ENCODE data around the gene INTS6L. TPM values are rescaled to one million over a fixed set of nuclear protein-coding genes. Genes with fewer than 3 reads are reported as not detected.

Gene INTS6L, protein sequence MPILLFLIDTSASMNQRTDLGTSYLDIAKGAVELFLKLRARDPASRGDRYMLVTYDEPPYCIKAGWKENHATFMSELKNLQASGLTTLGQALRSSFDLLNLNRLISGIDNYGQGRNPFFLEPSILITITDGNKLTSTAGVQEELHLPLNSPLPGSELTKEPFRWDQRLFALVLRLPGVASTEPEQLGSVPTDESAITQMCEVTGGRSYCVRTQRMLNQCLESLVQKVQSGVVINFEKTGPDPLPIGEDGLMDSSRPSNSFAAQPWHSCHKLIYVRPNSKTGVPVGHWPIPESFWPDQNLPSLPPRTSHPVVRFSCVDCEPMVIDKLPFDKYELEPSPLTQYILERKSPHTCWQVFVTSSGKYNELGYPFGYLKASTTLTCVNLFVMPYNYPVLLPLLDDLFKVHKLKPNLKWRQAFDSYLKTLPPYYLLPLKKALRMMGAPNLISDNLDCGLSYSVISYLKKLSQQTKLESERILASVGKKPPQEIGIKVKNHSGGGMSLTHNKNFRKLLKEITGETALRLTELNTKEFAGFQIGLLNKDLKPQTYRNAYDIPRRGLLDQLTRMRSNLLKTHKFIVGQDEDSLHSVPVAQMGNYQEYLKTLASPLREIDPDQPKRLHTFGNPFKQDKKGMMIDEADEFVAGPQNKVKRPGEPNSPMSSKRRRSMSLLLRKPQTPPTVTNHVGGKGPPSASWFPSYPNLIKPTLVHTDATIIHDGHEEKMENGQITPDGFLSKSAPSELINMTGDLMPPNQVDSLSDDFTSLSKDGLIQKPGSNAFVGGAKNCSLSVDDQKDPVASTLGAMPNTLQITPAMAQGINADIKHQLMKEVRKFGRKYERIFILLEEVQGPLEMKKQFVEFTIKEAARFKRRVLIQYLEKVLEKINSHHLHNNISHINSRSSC
- 32.3 TPM for total RNA-seq
- 5.9 TPM for polyA plus RNA-seq

DNA sequence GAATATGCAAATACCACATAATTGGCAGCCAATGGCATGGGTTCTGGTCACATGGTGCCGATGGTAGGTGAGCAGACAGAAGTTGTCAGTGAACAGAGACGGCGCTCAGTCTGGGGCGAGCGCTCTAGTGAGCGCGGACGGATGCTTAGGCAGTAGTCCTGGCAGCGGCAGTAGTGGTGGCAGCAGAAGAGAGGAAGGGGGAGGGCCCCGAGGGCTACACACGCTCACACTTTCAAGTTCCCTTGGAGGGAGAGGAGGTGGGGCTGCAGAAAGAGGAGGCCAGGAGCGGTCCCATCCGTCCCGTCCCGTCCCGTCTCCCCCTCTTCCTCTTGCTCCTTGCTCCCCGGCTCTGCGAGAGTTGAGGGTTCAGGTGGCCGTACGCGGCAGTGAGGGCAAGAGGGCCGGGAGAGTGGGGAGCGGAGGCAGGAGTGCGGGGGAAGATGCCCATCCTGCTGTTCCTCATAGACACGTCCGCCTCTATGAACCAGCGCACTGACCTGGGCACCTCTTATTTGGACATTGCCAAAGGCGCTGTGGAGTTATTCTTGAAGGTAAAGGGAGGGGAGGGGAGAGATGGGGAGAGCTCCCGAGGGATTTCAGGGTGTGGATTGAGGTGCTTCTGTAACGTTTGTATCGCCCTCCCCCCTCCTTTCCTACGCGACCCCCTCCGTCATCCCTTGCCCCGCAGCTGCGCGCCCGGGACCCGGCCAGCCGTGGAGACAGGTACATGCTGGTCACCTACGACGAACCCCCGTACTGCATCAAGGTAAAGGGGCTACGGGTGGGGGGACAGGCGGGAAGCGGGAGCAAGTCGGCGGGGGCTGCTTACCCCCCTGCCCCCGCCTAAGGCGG lies at the start of gene INTS6L:
TSS of gene INTS6L (plus strand) at position 108 of the 852 bp plus-strand sequence. CDS start at position 441, 333 bp downstream.
- peak within 1 kb of the TSS; percentile 96 for H3K27ac ChIP-seq (ENCODE audit: low read depth)
- H3K4me3 ChIP-seq (ENCODE audit: low read depth, low read length): peak within 1 kb of the TSS; percentile 53
- WGBS: under 1% methylated on average over 50 of the region's 50 CpGs
- H3K36me3 ChIP-seq (ENCODE audit: insufficient read depth): no peaks in the 10 kb centered on the region
- H3K4me1 ChIP-seq (ENCODE audit: insufficient read depth): no peaks in the 10 kb centered on the region
- DNase-seq (ENCODE audit: extremely low spot score): peak; percentile 75

DNA sequence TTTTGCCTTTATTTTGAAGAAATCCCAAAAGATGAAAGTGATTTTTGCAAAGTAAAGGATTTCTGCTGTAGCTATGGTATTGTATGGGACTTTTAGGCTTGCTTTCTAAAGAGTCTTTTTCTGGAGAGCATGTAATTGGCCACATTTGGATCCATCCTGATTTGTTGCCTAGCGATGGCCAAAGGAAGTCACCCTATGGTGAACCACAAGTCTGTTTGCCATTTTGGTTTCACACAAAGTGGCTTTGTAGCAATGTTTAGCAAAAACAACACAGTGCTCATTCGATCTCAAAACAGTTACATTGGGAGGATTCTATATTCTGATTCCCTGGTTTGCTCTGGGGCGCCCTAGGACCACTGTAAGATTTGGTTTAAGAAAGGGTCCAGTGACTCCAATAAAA lies 44.1 kb upstream of the INTS6L start:
- DNase-seq (ENCODE audit: extremely low spot score): no peak
- 56% methylated on average over 3 of the region's 3 CpGs for WGBS
- Histone ChIP-seq H3K36me3 (ENCODE audit: insufficient read depth) (no peaks in the 10 kb centered on the region), H3K27ac (ENCODE audit: low read depth) (no peak overlapping the region), H3K4me1 (ENCODE audit: insufficient read depth) (no peaks in the 10 kb centered on the region), H3K4me3 (ENCODE audit: low read depth, low read length) (no peak overlapping the region)

DNA sequence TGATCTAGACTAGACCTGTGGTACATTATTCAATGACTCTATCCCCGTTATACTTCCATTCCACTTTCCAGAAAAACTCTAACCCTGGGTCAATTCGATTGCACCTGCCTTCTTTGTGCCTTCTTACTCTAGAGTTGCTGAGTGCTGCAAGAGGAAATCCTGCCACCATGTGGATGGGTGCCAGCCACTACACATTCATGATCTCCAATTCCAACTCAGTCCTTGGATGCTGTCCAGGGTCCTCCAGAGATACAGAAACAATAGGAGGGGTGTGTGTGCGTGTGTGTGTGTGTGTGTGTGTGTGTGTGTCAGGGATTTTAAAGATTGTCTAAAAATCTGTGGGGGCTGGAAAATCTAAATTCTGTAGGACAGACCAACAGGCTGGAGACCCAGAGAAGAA lies 42.9 kb upstream of the INTS6L start:
- no peaks in the 10 kb centered on the region for H3K4me1 ChIP-seq (ENCODE audit: insufficient read depth)
- H3K36me3 ChIP-seq (ENCODE audit: insufficient read depth): no peaks in the 10 kb centered on the region
- H3K4me3 ChIP-seq (ENCODE audit: low read depth, low read length): no peak overlapping the region
- H3K27ac ChIP-seq (ENCODE audit: low read depth): no peak overlapping the region
- DNase-seq (ENCODE audit: extremely low spot score): no peak
- 5% methylated on average over 3 of the region's 3 CpGs for WGBS

DNA sequence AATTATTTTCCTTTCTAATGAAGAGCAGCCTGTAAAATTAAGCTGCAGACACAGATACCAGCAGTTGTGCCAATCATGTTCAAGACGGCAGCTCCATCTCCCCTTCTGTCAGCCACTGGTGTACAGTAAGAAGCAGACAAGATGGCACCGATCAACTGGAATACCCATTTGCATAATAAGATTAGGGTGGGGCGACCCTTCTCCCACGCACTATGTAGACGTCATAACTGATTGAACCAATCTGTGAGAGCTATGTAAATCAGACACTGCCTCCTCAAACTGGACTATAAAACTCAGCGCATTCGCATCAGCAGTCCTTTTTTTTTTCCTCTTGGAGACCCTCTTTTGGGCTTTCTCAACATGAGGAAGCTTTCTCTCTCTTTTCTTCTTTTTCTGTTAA lies 40.4 kb upstream of the INTS6L start:
- DNase-seq (ENCODE audit: extremely low spot score): no peak
- H3K36me3 ChIP-seq (ENCODE audit: insufficient read depth): no peaks in the 10 kb centered on the region
- no peak overlapping the region for H3K4me3 ChIP-seq (ENCODE audit: low read depth, low read length)
- no peak overlapping the region for H3K27ac ChIP-seq (ENCODE audit: low read depth)
- no peaks in the 10 kb centered on the region for H3K4me1 ChIP-seq (ENCODE audit: insufficient read depth)
- 73% methylated on average over 7 of the region's 7 CpGs for WGBS

DNA sequence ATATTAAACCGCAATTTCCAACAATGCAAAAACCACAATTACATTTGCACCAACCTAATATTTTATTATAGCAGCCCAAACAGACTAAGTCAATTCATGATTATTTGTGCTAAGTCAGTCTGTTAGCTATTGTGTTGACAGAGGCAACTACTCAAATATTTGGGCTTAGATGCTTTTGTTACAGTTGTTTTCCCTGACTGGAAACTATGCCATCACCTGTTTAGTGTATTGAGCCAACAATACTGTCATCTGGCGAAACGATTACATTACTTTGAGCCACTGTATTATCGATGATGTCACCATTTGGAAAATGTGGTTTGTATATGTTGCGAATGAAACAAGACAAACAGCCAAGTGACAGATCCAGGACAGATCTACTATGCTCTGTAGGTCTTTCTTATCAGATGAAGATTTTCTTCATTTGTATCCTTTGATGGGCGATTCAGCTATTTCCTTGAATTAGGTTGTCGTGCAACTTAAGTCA lies 38.7 kb upstream of the INTS6L start:
- WGBS: 82% methylated on average over 7 of the region's 7 CpGs
- H3K36me3 ChIP-seq (ENCODE audit: insufficient read depth): no peaks in the 10 kb centered on the region
- no peak for DNase-seq (ENCODE audit: extremely low spot score)
- H3K4me1 ChIP-seq (ENCODE audit: insufficient read depth): no peaks in the 10 kb centered on the region
- no peak overlapping the region for H3K27ac ChIP-seq (ENCODE audit: low read depth)
- H3K4me3 ChIP-seq (ENCODE audit: low read depth, low read length): no peak overlapping the region

DNA sequence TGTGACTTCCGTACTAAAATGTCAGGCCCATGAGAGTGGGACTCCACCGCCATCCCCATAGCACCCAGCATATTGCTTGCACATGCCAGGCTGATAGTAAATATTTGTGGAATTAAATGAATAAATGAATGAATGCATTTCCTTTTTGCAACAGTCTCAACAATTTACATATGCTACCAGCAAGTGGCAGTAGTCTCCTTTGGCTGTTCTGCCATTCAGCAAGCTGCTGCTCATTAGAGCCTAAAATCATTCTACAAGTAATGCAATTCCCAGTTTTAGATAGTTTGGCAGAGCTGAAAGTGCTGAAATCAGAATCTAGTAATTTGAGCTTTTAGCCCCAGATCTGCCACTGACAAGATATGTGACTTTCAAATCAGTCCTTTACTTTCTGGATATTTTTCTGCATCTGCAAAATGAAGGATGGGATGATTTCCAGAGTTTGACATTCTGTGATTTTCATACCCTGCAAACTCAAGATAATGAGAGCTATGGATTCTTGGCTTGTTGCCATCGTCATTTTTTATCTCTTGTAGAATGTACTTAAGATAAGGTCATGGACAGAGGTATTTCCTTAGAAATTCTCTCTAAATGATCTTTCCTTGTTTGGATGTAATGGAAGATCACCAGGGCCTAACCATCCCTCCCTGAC lies 35.7 kb upstream of the INTS6L start:
- DNase-seq (ENCODE audit: extremely low spot score): no peak
- 10% methylated on average over 3 of the region's 3 CpGs for WGBS
- Histone ChIP-seq H3K4me3 (ENCODE audit: low read depth, low read length) (no peak overlapping the region), H3K27ac (ENCODE audit: low read depth) (no peak overlapping the region), H3K36me3 (ENCODE audit: insufficient read depth) (no peaks in the 10 kb centered on the region), H3K4me1 (ENCODE audit: insufficient read depth) (no peaks in the 10 kb centered on the region)

DNA sequence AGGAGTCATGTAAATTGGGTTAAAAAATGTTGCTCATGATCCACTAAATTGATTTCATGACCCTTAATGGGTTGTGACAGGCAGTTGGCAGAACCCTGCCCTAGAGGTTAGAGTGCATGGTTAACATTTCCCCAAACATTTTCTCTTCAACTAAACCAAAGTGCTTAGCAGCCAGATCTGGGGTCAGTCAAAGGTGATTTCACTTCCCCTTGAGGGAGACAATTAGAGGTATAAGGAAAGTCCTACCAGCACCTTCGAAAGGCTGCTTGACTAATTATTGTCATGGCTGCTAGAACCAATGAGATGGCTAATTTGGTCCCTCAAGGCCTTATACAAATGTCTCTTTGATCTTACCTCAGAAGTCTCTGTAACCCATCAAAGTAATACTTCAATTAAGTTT lies 30.9 kb upstream of the INTS6L start:
- no peak for DNase-seq (ENCODE audit: extremely low spot score)
- Histone ChIP-seq H3K27ac (ENCODE audit: low read depth) (no peak overlapping the region), H3K4me3 (ENCODE audit: low read depth, low read length) (no peak overlapping the region), H3K4me1 (ENCODE audit: insufficient read depth) (no peaks in the 10 kb centered on the region), H3K36me3 (ENCODE audit: insufficient read depth) (no peaks in the 10 kb centered on the region)
- WGBS: 91% methylated on average over 1 of the region's 1 CpG

DNA sequence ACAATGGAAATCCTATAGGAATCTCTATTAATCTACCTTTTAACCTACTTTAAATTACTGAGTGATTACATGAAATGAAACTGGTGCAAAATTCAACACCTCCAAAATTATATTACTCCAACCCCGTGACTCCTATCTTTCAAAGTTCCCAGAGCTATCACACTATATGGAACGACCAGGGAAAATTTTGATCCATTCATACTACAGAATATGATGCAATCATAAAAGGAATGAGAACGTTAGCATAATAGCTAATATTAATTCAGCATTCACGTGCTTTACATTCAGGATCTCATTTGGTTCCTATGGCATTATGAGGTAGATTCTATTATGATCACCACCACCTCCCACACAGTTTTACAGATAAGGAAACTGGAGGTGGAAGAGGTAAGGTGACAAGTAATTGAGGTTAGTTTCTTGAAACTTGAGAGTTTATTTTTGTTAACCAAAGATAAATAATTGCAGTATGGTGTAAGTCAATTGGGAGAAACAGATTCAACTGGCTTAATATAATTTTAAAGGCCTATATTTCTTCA lies 29.4 kb upstream of the INTS6L start:
- no peaks in the 10 kb centered on the region for H3K4me1 ChIP-seq (ENCODE audit: insufficient read depth)
- no peak overlapping the region for H3K27ac ChIP-seq (ENCODE audit: low read depth)
- H3K36me3 ChIP-seq (ENCODE audit: insufficient read depth): no peaks in the 10 kb centered on the region
- DNase-seq (ENCODE audit: extremely low spot score): no peak
- 84% methylated on average over 4 of the region's 4 CpGs for WGBS
- H3K4me3 ChIP-seq (ENCODE audit: low read depth, low read length): no peak overlapping the region

DNA sequence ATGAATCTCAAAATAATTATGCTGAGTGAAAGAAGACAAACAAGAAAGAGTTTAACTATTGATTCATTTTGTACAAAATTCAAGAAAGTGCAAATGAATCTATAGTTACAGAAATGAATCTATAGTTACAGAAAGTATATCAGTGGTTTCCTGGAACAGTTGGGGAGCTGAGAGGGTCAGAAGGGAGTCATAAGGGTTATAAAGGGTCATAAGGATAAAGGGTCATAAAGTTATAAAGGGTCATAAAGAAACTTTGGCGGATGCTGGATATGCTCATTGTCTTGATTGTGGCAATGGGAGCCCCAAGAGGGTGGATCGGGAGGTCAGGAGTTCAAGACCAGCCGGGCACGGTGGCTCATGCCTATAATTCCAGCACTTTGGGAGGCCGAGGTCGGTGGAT lies 26.0 kb upstream of the INTS6L start:
- Histone ChIP-seq H3K4me3 (ENCODE audit: low read depth, low read length) (no peak overlapping the region), H3K36me3 (ENCODE audit: insufficient read depth) (no peaks in the 10 kb centered on the region), H3K4me1 (ENCODE audit: insufficient read depth) (no peaks in the 10 kb centered on the region), H3K27ac (ENCODE audit: low read depth) (no peak overlapping the region)
- no peak for DNase-seq (ENCODE audit: extremely low spot score)
- WGBS: 89% methylated on average over 6 of the region's 6 CpGs

DNA sequence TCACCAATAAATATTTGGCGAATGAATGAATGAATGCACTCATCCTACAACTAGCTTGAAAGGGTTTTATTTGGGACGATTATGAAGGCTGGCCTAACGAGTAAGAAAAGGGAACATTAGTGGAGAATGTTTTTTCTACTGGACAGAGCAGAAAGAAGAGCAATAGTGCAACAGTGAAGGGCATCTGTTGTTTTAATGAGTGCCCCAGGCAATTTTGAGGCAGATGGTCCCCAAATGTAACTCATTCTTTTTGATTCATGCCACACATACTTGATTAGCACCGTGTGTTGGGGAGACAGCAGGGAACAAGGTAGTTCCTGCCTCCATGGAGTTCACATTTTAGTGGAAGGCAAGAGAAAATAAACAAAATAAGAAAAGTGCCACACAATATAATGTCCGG lies 22.7 kb upstream of the INTS6L start:
- DNase-seq (ENCODE audit: extremely low spot score): no peak
- H3K27ac ChIP-seq (ENCODE audit: low read depth): no peak overlapping the region
- 77% methylated on average over 5 of the region's 5 CpGs for WGBS

DNA sequence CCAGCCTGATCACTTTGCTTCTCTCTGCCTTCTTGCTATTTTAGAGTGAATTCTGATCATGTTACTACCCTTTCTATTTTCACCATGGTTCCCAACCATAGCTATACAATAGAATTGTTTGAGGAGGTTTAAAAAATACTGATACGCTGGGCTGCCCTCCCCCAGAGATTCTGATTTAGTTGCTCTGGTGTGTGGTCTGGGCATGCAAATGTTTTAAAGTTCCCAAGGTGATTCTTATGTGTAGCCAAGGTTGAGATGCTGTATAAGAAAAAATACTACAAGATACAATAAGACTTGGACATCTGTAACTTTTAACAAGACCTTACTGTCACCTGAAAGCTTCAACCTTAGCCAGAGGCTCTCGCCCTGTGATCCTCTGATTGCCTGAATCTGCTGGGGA lies 22.2 kb upstream of the INTS6L start:
- Histone ChIP-seq H3K4me1 (ENCODE audit: insufficient read depth) (no peaks in the 10 kb centered on the region), H3K36me3 (ENCODE audit: insufficient read depth) (no peaks in the 10 kb centered on the region), H3K4me3 (ENCODE audit: low read depth, low read length) (no peak overlapping the region), H3K27ac (ENCODE audit: low read depth) (no peak overlapping the region)
- 94% methylated on average over 2 of the region's 2 CpGs for WGBS
- DNase-seq (ENCODE audit: extremely low spot score): no peak

More for the DNA sequence above, 22.7 kb upstream of the INTS6L start:
- H3K36me3 ChIP-seq (ENCODE audit: insufficient read depth): no peaks in the 10 kb centered on the region
- no peak overlapping the region for H3K4me3 ChIP-seq (ENCODE audit: low read depth, low read length)
- H3K4me1 ChIP-seq (ENCODE audit: insufficient read depth): no peaks in the 10 kb centered on the region

DNA sequence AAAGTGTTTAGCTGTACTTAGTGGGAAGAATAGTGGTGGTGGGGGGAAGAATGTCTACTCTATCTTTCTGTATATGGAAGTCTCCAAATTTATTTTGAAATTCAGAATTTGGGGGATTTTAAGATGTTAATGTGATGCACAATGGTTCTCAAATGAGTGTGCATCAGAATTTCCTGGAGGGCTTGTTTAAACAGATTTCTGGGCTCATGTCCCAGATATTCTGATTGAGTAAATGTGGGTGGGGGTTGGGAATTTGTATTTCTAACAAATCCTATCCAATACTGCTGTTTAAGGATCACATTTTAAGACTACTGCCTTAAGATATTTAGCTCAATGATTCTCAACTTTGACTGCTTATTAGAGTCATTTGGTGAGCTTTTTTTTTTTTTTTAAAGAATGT lies 15.1 kb upstream of the INTS6L start:
- no peak for DNase-seq (ENCODE audit: extremely low spot score)
- H3K27ac ChIP-seq (ENCODE audit: low read depth): no peak overlapping the region
- H3K4me1 ChIP-seq (ENCODE audit: insufficient read depth): no peaks in the 10 kb centered on the region
- H3K36me3 ChIP-seq (ENCODE audit: insufficient read depth): no peaks in the 10 kb centered on the region
- H3K4me3 ChIP-seq (ENCODE audit: low read depth, low read length): no peak overlapping the region

DNA sequence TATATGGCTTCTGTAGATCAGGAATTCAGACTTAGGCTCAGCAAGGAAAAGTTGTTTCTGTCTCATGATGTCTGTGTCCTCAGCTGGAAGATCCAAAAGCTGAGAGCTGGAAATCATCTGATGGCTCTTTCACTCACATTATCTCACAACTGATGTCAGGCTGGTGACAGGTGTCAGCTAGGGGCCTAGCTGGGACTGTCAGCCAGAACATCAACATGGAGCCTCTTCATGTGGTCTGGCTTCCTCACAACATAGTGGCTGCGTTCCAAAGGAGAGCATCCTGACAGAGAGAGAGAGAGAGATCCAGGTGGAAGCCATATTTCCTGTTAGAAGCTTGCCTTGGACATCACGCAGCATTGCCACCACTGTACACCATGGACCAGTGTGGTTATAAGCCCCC lies 10.6 kb upstream of the INTS6L start:
- no peak for DNase-seq (ENCODE audit: extremely low spot score)
- 58% methylated on average over 2 of the region's 2 CpGs for WGBS
- Histone ChIP-seq H3K36me3 (ENCODE audit: insufficient read depth) (no peaks in the 10 kb centered on the region), H3K4me1 (ENCODE audit: insufficient read depth) (no peaks in the 10 kb centered on the region), H3K4me3 (ENCODE audit: low read depth, low read length) (no peak overlapping the region), H3K27ac (ENCODE audit: low read depth) (no peak overlapping the region)
